ENCODE measurements around the gene PTPRM. TPM values are rescaled to one million over a fixed set of nuclear protein-coding genes. Genes with fewer than 3 reads are reported as not detected.

PTPRM gene
- total and polyA plus RNA-seq, 2 experiments from 2014 or later: 1.6 to 5.3 TPM

GRCh38 chr18:7566244-7566566 lies 911 bp upstream of the PTPRM start:
- Histone ChIP-seq H3K9me2 (ENCODE audit: insufficient read depth) (no peaks in the 10 kb centered on the region), H4K20me1 (replicated peaks; ENCODE audit: insufficient read depth) (no peaks in the 10 kb centered on the region; the same call in 1 of the 2 replicates), H3K4me2 (peak overlapping the region; percentile 89), H3K27ac (ENCODE audit: low read depth) (no peak overlapping the region), H3F3A (replicated peaks; ENCODE audit: low read depth) (no peaks in the 10 kb centered on the region), H3K4me1 (ENCODE audit: insufficient read depth) (peaks cover 11% of the 10 kb centered on the region), H3K36me3 (ENCODE audit: insufficient read depth) (no peaks in the 10 kb centered on the region), H3K79me2 (replicated peaks; ENCODE audit: insufficient read depth) (peaks cover 14% of the 10 kb centered on the region; the same call in 1 of the 2 replicates), H3K4me3 (peak overlapping the region; percentile 71), H2AFZ (peak overlapping the region; percentile 96), H3K27me3 (ENCODE audit: insufficient read depth) (peaks cover 57% of the 10 kb centered on the region)
- DNase-seq (ENCODE audit: low spot score): no peak
- no peaks in the 10 kb centered on the region for H3K36me3 Mint-ChIP-seq (ENCODE audit: low read depth)
- peaks cover 13% of the 10 kb centered on the region for H3K4me1 Mint-ChIP-seq
- H3K4me3 Mint-ChIP-seq: peak overlapping the region; percentile 76
- ATAC-seq: no peak
- H3K9me3 Mint-ChIP-seq: no peaks in the 10 kb centered on the region; the same call in 2 of the 3 replicates
- H3K27ac Mint-ChIP-seq: no peak overlapping the region
- TF ChIP-seq EZH2phosphoT487 (IDR thresholded peaks at IDR 0.05; ENCODE audit: unreplicated experiment): no peak
- TF ChIP-seq CREB1 (CRISPR knock-in tag; IDR thresholded peaks at IDR 0.05; ENCODE audit: low read depth): no peak
- TF ChIP-seq NANOG (IDR thresholded peaks at IDR 0.05; ENCODE audit: borderline replicate concordance): no peak
- no peak for TF ChIP-seq REST (IDR thresholded peaks at IDR 0.05; ENCODE audit: unreplicated experiment)
- no peak for TF ChIP-seq STAT1 (IDR thresholded peaks at IDR 0.05; ENCODE audit: unreplicated experiment)
- TF ChIP-seq POLR2AphosphoS5 (IDR thresholded peaks at IDR 0.05; ENCODE audit: low read depth): no peak
- TF ChIP-seq ETS1 (IDR thresholded peaks at IDR 0.05): no peak
- H3K27me3 Mint-ChIP-seq (ENCODE audit: insufficient read depth, low read depth, poor library complexity): peaks cover 33% of the 10 kb centered on the region

GRCh38 chr18:7567474-7568425 lies 634 bp downstream of the PTPRM start:
- no peaks in the 10 kb centered on the region; the same call in 1 of the 2 replicates for H4K20me1 ChIP-seq (replicated peaks; ENCODE audit: insufficient read depth)
- peak overlapping the region; percentile 60; the same call in 2 of the 3 replicates for H3K4me3 Mint-ChIP-seq
- H3K27ac ChIP-seq (ENCODE audit: low read depth): no peak overlapping the region
- H3K36me3 ChIP-seq (ENCODE audit: insufficient read depth): no peaks in the 10 kb centered on the region
- H2AFZ ChIP-seq: peak overlapping the region; percentile 93
- H3K4me2 ChIP-seq: peak overlapping the region; percentile 93
- peaks cover 17% of the 10 kb centered on the region; the same call in 1 of the 2 replicates for H3K79me2 ChIP-seq (replicated peaks; ENCODE audit: insufficient read depth)
- H3K27ac Mint-ChIP-seq: no peak overlapping the region
- peaks cover 57% of the 10 kb centered on the region for H3K27me3 ChIP-seq (ENCODE audit: insufficient read depth)
- ATAC-seq: peak; percentile 62
- H3K9me2 ChIP-seq (ENCODE audit: insufficient read depth): no peaks in the 10 kb centered on the region
- H3K4me1 ChIP-seq (ENCODE audit: insufficient read depth): no peaks in the 10 kb centered on the region
- no peaks in the 10 kb centered on the region for H3F3A ChIP-seq (replicated peaks; ENCODE audit: low read depth)
- H3K4me3 ChIP-seq: peak overlapping the region; percentile 83
- DNase-seq (ENCODE audit: low spot score): peak; percentile 78
- TF ChIP-seq NANOG (IDR thresholded peaks at IDR 0.05; ENCODE audit: borderline replicate concordance): no peak
- no peak for TF ChIP-seq STAT1 (IDR thresholded peaks at IDR 0.05; ENCODE audit: unreplicated experiment)
- H3K36me3 Mint-ChIP-seq (ENCODE audit: low read depth): no peaks in the 10 kb centered on the region
- no peaks in the 10 kb centered on the region; the same call in 2 of the 3 replicates for H3K9me3 Mint-ChIP-seq
- peaks cover 2% of the 10 kb centered on the region for H3K4me1 Mint-ChIP-seq
- H3K27me3 Mint-ChIP-seq (ENCODE audit: insufficient read depth, low read depth, poor library complexity): peaks cover 31% of the 10 kb centered on the region
